LNCAP (cell line): ENCODE data around the gene MANEAL.

Experiments used
- TF ChIP-seq, protein P1 (sequence below): fragments of 450-650 bp; IDR thresholded peaks from 2 replicates; pipeline ENCODE4 v1.5.1; 2017; ENCODE audit warnings: mild to moderate bottlenecking

Gene MANEAL

DNA sequence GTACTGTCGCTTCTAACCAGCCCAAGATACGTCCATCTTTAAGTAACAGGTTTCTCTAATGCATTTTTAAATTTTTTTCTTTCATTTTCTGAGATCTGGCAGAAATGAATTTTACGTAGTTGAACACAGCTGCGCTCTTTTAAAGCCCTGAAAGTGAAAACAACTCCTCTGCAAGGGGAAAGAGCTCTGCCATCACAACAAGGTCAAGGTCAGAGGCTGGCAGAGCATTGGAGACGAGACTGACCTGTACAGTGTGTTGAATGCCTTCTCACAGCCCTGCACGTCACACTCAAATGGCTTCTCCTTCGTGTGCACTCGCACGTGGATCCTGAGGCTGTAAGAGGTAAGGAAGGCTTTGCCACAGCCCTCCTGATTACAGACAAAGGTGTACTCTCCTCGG lies 46.0 kb downstream of the MANEAL start:
- TF ChIP-seq, protein P1, sequence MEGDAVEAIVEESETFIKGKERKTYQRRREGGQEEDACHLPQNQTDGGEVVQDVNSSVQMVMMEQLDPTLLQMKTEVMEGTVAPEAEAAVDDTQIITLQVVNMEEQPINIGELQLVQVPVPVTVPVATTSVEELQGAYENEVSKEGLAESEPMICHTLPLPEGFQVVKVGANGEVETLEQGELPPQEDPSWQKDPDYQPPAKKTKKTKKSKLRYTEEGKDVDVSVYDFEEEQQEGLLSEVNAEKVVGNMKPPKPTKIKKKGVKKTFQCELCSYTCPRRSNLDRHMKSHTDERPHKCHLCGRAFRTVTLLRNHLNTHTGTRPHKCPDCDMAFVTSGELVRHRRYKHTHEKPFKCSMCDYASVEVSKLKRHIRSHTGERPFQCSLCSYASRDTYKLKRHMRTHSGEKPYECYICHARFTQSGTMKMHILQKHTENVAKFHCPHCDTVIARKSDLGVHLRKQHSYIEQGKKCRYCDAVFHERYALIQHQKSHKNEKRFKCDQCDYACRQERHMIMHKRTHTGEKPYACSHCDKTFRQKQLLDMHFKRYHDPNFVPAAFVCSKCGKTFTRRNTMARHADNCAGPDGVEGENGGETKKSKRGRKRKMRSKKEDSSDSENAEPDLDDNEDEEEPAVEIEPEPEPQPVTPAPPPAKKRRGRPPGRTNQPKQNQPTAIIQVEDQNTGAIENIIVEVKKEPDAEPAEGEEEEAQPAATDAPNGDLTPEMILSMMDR = no peak

DNA sequence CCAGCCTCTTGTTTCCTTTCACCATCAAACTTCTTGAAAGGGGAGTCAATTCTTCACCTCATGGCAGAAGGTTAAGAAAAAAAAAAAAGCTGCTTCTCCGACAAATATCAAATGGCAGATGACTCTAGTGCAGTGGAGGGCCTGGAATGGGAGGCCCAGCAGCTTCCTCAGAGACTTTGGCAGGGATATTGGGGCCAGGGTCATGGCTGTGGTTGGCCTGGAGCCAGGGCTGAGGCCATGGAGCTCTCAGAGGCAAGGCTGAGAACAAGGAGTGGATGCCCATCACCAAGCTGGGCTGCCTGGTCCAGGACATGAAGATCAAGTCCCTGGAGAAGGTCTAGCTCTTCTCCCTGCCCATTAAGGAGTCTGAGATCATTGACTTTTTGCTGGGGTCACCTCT lies 47.1 kb downstream of the MANEAL start:
- TF ChIP-seq, protein P1 = no peak

DNA sequence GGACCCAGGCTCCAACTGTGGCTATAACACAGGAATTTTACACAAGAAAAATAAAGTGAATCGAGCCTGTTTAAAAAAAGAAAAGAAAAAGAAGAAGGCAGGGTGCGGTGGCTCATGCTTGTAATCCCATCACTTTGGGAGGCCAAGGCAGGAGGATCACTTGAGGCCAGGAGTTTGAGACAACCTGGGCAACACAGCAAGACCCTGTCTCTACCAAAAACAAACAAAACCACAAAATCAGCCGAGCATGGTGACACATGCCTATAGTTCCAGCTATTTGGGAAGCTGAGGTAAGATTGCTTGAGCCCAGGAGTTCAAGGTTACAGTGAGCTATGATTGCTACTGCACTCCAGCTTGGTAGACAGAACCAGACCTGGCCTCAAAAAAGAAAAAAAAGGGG lies 48.0 kb downstream of the MANEAL start:
- TF ChIP-seq, protein P1 = no peak

- TF ChIP-seq, protein P1 = no peak
Observed at GRCh38 chr1:37844536-37844935, 50.9 kb downstream of the MANEAL start.

DNA sequence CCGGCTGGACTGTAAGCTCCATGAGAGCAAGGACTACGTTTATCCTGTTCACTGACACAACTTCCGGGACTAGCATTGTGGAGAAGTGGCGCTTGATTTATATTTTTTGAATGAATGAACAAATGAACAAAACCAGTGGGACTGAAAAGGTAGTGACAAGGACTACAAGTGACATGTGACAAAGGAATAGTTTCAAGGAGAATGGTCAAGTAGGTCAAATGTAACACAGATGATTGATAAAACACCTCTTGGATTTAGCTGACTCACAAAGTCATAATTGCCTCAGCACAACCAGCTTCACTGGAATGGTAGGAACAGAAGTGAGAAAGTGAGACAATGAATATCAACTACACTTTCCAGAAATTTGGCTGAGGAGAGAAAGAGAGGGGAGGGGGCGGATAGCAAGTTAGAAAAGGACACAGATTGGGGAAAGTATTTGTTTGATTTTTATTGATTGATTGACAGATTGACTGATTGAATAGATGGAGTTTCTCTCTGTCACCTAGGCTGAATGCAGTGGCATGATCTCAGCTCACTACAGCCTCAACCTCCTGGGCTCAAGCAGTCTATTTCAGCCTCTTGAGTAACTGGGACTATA lies 51.5 kb downstream of the MANEAL start:
- TF ChIP-seq, protein P1 = no peak

DNA sequence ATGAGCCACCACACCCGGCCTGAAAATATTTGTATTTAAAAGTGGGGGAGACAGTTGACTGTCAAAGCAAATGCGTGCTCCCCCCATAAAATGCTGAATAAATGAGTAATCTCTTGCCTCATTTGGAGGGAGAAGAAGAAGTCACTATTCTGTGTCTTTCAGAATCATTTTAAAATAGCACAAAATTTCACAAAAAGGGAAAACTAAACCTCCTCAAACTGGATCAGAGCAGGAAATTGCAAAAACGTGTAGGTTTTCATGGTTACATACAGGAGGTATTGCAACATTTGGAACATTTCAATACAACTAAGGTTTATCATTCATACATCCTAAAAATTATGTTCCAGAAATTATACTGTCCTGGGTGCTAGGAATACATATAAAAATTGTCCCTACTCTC lies 52.1 kb downstream of the MANEAL start:
- TF ChIP-seq, protein P1 = no peak

DNA sequence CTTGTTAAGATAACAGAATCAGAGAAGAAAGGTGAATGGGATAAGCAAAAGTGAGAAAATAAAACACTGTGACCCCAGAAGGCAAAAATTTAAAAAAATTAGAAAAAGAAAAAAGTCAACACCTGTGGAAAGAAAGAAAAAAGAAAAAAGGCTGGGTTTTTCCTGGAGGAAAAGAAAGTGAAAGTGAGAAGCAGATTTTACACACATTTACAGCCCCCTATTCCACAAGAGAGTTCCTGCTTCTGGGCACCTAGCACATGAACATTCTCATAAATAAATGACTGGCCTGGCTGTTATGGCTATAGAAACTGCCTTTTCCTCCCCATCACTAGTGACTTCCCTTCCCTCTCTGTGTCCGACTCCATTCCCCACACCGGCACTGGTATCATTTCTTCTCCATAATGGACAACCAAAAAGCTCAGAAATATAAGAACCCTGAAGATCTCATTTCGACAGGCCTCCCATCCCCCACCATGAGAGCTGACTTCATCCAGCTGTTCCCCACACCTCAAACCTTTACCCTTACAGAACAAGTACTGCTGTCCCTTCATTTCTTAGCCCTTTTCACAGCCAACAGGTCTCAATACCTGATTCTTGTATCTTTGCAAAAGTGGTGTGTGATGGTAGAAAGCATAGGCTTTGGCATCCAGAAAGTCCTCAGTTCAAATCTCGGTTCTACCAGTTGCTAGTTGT lies 53.1 kb downstream of the MANEAL start:
- TF ChIP-seq, protein P1 = no peak
